H1 (cell line): ENCODE measurements around the gene POLR3F. TPM values are rescaled to one million over a fixed set of nuclear protein-coding genes. Genes with fewer than 3 reads are reported as not detected.

Experiments used
- CHD7 ChIP-seq: fragments of 300-600 bp; sonication (generic); IDR thresholded peaks from 2 replicates; pipeline ENCODE4 v1.7.1; 2012; ENCODE audit warnings: low read length, moderate library complexity, mild to moderate bottlenecking, inconsistent platforms; ENCODE audit not compliant: insufficient replicate concordance
- RFX5 ChIP-seq: IDR thresholded peaks from 2 replicates; pipeline ENCODE4 v1.6.1; 2011; ENCODE audit warnings: low read depth, low read length, improper control_type of control experiment, borderline replicate concordance
- polyA plus RNA-seq, 7 experiments: library from polyadenylated mRNA; depleted of rRNA in 3 of 7; stranded (reverse) in 5 of 7; unstranded in 2 of 7; fragments of >200 nt in 5 of 7; fragments of 200-250 nt in 2 of 7; gene quantifications; 1 replicate in 5 of 7; 2 replicates in 1 of 7; 4 replicates in 1 of 7; pipeline versions ENCODE4 v1.2.1 to v1.2.3, GENCODE V29; 2011 to 2013; ENCODE audit warnings: missing spikeins in 2 of 7, mixed read lengths in 2 of 7
- total RNA-seq: library from RNA; stranded (reverse); fragmentation: NEBNext Ultra II Directional; extraction: Animal tissue kit (Norgen Biotek cat#: 25700); gene quantifications from 2 replicates; pipeline ENCODE4 v1.2.1, GENCODE V29; 2021

POLR3F gene
- total and polyA plus RNA-seq, 2 of the 8 experiments (the other 6 are each of a cell fraction or from before 2014, with no cell fraction given): 5.7 to 14.0 TPM

- no peak for TF ChIP-seq CHD7
- TF ChIP-seq RFX5: no peak
- TF ChIP-seq, all 59 proteins: peak for 0
Observed at GRCh38 chr20:18477218-18477617, 10.0 kb downstream of the POLR3F start (continued).
